Endothelial cell of umbilical vein (primary cell): ENCODE data around the gene UCN3. TPM values are rescaled to one million over a fixed set of nuclear protein-coding genes. Genes with fewer than 3 reads are reported as not detected.

Experiments
- BruUV-seq: library from RNA; stranded (reverse); fragments of 400-500 nt; replicated peaks from 2 replicates; lab custom pipeline; 2021; lab: Mats Ljungman, UMichigan
- CTCF ChIA-PET: fragments of 300-600, 350-600 bp; sonication (Branson Sonifier 250); formaldehyde crosslinking; loops from one replicate; lab custom pipeline; 2021; ENCODE audit warnings: antibody characterized with exemption, inconsistent platforms; lab: Charles Lee
- POLR2A ChIA-PET: fragments of 300-600, 350-600 bp; sonication (Branson Sonifier 250); formaldehyde crosslinking; loops from one replicate; lab custom pipeline; 2021; ENCODE audit warnings: antibody characterized with exemption, inconsistent platforms; lab: Charles Lee
- DNase-seq: peaks from one replicate; pipeline ENCODE4 v3.0.0-alpha.2; 2011; ENCODE audit warnings: low read depth, low spot score
- FAIRE-seq: peaks from 2 replicates; lab custom pipeline; 2011; peaks lifted over from hg19 to GRCh38; lab: Jason Lieb, UNC
- H2AFZ ChIP-seq: 2 replicates; pipeline ENCODE4 v1.6.0; 2012; ENCODE audit warnings: low read depth, low read length, control low read depth, inconsistent platforms
- H3K27ac ChIP-seq: 2 replicates; pipeline ENCODE4 v1.5.1; 2011; ENCODE audit warnings: low read depth, mild to moderate bottlenecking, control low read depth, low read length, moderate library complexity; ENCODE audit not compliant: insufficient read depth
- H3K27me3 ChIP-seq, 2 experiments: 2 replicates each; pipeline versions ENCODE4 v1.6.0 to v1.6.1; 2011; ENCODE audit warnings: low read length in 2 of 2, mixed read lengths in 1 of 2; ENCODE audit not compliant: control insufficient read depth in 2 of 2, insufficient read depth in 2 of 2
- H3K36me3 ChIP-seq, 2 experiments: 2 replicates in 1 of 2; 3 replicates in 1 of 2; pipeline ENCODE4 v1.5.1; 2011; ENCODE audit warnings: low read length in 2 of 2, mild to moderate bottlenecking in 1 of 2, moderate library complexity in 1 of 2; ENCODE audit not compliant: control insufficient read depth in 2 of 2, insufficient read depth in 2 of 2; ENCODE audit errors: extremely low read depth in 1 of 2
- H3K4me1 ChIP-seq: 3 replicates; pipeline ENCODE4 v1.5.1; 2011; ENCODE audit warnings: mild to moderate bottlenecking, low read length; ENCODE audit not compliant: control insufficient read depth, insufficient read depth; ENCODE audit errors: extremely low read depth
- H3K4me2 ChIP-seq: 2 replicates; pipeline ENCODE4 v1.6.1; 2011; ENCODE audit warnings: low read length, control low read depth, mixed read lengths; ENCODE audit not compliant: insufficient read depth
- H3K4me3 ChIP-seq, 3 experiments: fragments of 200-600 bp in 1 of 3; sonication (generic), shearing (Covaris generic) in 1 of 3; replicated peaks in 1 of 3; 2 replicates each; pipeline ENCODE4 v1.5.1; 2011 to 2016; ENCODE audit warnings: control low read depth in 3 of 3, low read length in 3 of 3, mild to moderate bottlenecking in 2 of 3, inconsistent platforms in 1 of 3, low read depth in 1 of 3, moderate library complexity in 1 of 3; ENCODE audit not compliant: insufficient read depth in 1 of 3
- H3K79me2 ChIP-seq: 2 replicates; pipeline ENCODE4 v1.6.0; 2012; ENCODE audit warnings: low read length, inconsistent platforms; ENCODE audit not compliant: control insufficient read depth, insufficient read depth
- H3K9ac ChIP-seq: replicated peaks from 2 replicates; pipeline ENCODE3; 2011; ENCODE audit warnings: low read length, control low read depth; ENCODE audit not compliant: insufficient read depth; ENCODE audit errors: extremely low read depth
- H3K9me1 ChIP-seq: replicated peaks from 3 replicates; pipeline ENCODE4 v1.6.0; 2011; ENCODE audit warnings: mild to moderate bottlenecking, low read length; ENCODE audit not compliant: control insufficient read depth, insufficient read depth; ENCODE audit errors: extremely low read depth
- H3K9me3 ChIP-seq: replicated peaks from 2 replicates; pipeline ENCODE4 v1.5.1; 2012; ENCODE audit warnings: low read length, inconsistent platforms; ENCODE audit not compliant: control insufficient read depth, insufficient read depth
- H4K20me1 ChIP-seq: replicated peaks from 2 replicates; pipeline ENCODE3; 2011; ENCODE audit warnings: mild to moderate bottlenecking, low read length; ENCODE audit not compliant: control insufficient read depth, insufficient read depth; ENCODE audit errors: extremely low read depth
- CTCF ChIP-seq, 2 donors: IDR thresholded peaks; 1 replicate in 1 of 2; 2 replicates in 1 of 2; pipeline ENCODE4 v1.5.1; 2011; ENCODE audit warnings: low read length in 2 of 2, mild to moderate bottlenecking in 2 of 2, moderate library complexity in 2 of 2, control low read depth in 1 of 2, inconsistent platforms in 1 of 2, low read depth in 1 of 2; ENCODE audit not compliant: insufficient read depth in 1 of 2; ENCODE audit errors: extremely low read depth in 1 of 2
- EZH2 ChIP-seq: IDR thresholded peaks from 2 replicates; pipeline ENCODE4 v1.6.1; 2012; ENCODE audit warnings: borderline replicate concordance, low read depth, mild to moderate bottlenecking, moderate library complexity, low read length, inconsistent platforms; ENCODE audit not compliant: severe bottlenecking
- FOS ChIP-seq: IDR thresholded peaks from 2 replicates; pipeline ENCODE4 v1.6.1; 2011; ENCODE audit warnings: mild to moderate bottlenecking, low read length, moderate library complexity, borderline replicate concordance; ENCODE audit not compliant: insufficient read depth
- GATA2 ChIP-seq: IDR thresholded peaks from 2 replicates; pipeline ENCODE4 v1.7.0; 2011; ENCODE audit warnings: low read depth, mild to moderate bottlenecking, moderate library complexity, mixed read lengths, low read length; ENCODE audit not compliant: insufficient read length, insufficient read depth
- JUN ChIP-seq: IDR thresholded peaks from 2 replicates; pipeline ENCODE4 v1.6.1; 2011; ENCODE audit warnings: borderline replicate concordance, low read depth; ENCODE audit not compliant: insufficient read length, insufficient read depth
- MAX ChIP-seq: IDR thresholded peaks from 2 replicates; pipeline ENCODE4 v1.6.1; 2011; ENCODE audit not compliant: insufficient read depth, insufficient read length
- MYC ChIP-seq: IDR thresholded peaks from one replicate; pipeline ENCODE4 v1.6.1; 2011; ENCODE audit warnings: mild to moderate bottlenecking, low read depth, low read length
- POLR2A ChIP-seq: IDR thresholded peaks from 2 replicates; pipeline ENCODE4 v1.6.1; 2012; ENCODE audit warnings: low read depth, mild to moderate bottlenecking, control low read depth, low read length
- POLR2AphosphoS5 ChIP-seq: IDR thresholded peaks from 2 replicates; pipeline ENCODE4 v1.6.1; 2012; ENCODE audit warnings: low read depth, mild to moderate bottlenecking, control low read depth, low read length, moderate library complexity; ENCODE audit not compliant: insufficient read depth
- dilution Hi-C: fragments of 300-500 bp; cut with MboI; formaldehyde crosslinking; loops from one replicate; pipeline ENCODE4 v1.15.0; 2019; ENCODE audit warnings: low sequenced_read_pairs; ENCODE audit not compliant: extremely low pct_ligation_motif_present
- intact Hi-C: fragments of 100-400 bp; cut with micrococcal nuclease; formaldehyde crosslinking; loops from one replicate; pipeline ENCODE4 v1.10.0; 2022
- polyA plus RNA-seq, 4 experiments: library from polyadenylated mRNA; depleted of rRNA in 3 of 4; stranded (reverse) in 3 of 4; unstranded in 1 of 4; fragments of >200 nt; gene quantifications; 2 replicates each; pipeline versions ENCODE4 v1.2.1 to v1.2.3, GENCODE V29; 2011 to 2012; ENCODE audit warnings: missing spikeins in 1 of 4
- total RNA-seq: library from RNA; stranded (reverse); gene quantifications from 2 replicates; pipeline ENCODE4 v1.2.3, GENCODE V29; 2021

The UCN3 gene
- total and polyA plus RNA-seq, 2 donors (not counting 3 experiments of a cell fraction or from before 2014, with no cell fraction given), result not detected

- H2AFZ ChIP-seq, result no peak overlapping the region
- no peaks in the 10 kb centered on the region for H3K36me3 ChIP-seq
- no peaks in the 10 kb centered on the region for H3K27me3 ChIP-seq
- no peaks in the 10 kb centered on the region for H4K20me1 ChIP-seq
- CTCF ChIA-PET, result interaction anchor here (1.0 to 3.7 kb wide), 3 partner anchors 17 to 493 kb away, joined by 3 to 13 read pairs (median 4); no protein-coding TSS in a partner anchor
- intact Hi-C loops, result loop anchor here (1.0 kb wide), 1 partner anchor 494 kb away; no protein-coding TSS in a partner anchor
- no peaks in the 10 kb centered on the region for H3K4me1 ChIP-seq
- H3K4me2 ChIP-seq, result no peak overlapping the region
- FAIRE-seq (no peak), DNase-seq (no peak)
- no peaks in the 10 kb centered on the region for H3K9me1 ChIP-seq
- POLR2A ChIA-PET, result no interaction called here
- no TSS peak for BruUV-seq
- H3K4me3 ChIP-seq, result no peak overlapping the region
- no peak overlapping the region for H3K27ac ChIP-seq
- H3K9me3 ChIP-seq, result no peaks in the 10 kb centered on the region
- H3K79me2 ChIP-seq, result no peaks in the 10 kb centered on the region
- no peak overlapping the region for H3K9ac ChIP-seq
- TF ChIP-seq JUN (no peak), CTCF (IDR thresholded peaks at IDR 0.05; ENCODE audit: extremely low read depth in 1 of 2, insufficient read depth in 1 of 2, low read depth in 1 of 2, low read length in 2 of 2) (no peak), MAX (no peak), EZH2 (no peak), POLR2A (no peak), FOS (no peak), GATA2 (no peak), MYC (no peak), POLR2AphosphoS5 (no peak)
- dilution Hi-C loops, result no loop called here
These were observed 21.7 kb upstream of the UCN3 start for GRCh38 chr10:5343092-5343491.
